CD4-positive, alpha-beta T cell treated with Interleukin-15 for 1 hour (primary cell): Measurements from ENCODE around the gene MKNK1.

Experiments
- DNase-seq: peaks from one replicate; pipeline ENCODE4 v3.0.0-alpha.2; 2020

Gene MKNK1

GRCh38 chr1:46557403-46557802 lies 46.7 kb downstream of the MKNK1 start:
- DNase-seq: no peak

- DNase-seq: no peak
Measured at GRCh38 chr1:46556822-46557221, 47.2 kb downstream of the MKNK1 start.

GRCh38 chr1:46555826-46556619 lies 48.0 kb downstream of the MKNK1 start:
- no peak for DNase-seq

GRCh38 chr1:46554597-46555381 lies 49.3 kb downstream of the MKNK1 start:
- no peak for DNase-seq

GRCh38 chr1:46554236-46554596 lies 49.9 kb downstream of the MKNK1 start:
- DNase-seq: no peak

GRCh38 chr1:46553506-46553905 lies 50.6 kb downstream of the MKNK1 start:
- DNase-seq: no peak

GRCh38 chr1:46552357-46553237 lies 51.5 kb downstream of the MKNK1 start:
- DNase-seq: no peak

- no peak for DNase-seq
Measured at GRCh38 chr1:46551597-46552095, 52.4 kb downstream of the MKNK1 start, which contains the start of gene KNCN. Gene KNCN, minus strand, starts transcription at chr1:46551647. Its CDS starts 432 bp downstream, at chr1:46551215.

GRCh38 chr1:46550751-46551231 lies 53.3 kb downstream of the MKNK1 start:
- no peak for DNase-seq

GRCh38 chr1:46549697-46550681 lies 54.1 kb downstream of the MKNK1 start:
- DNase-seq: peak; percentile 77

GRCh38 chr1:46547481-46548383 lies 56.3 kb downstream of the MKNK1 start:
- no peak for DNase-seq

- DNase-seq: no peak
Measured at GRCh38 chr1:46546210-46546609, 57.9 kb downstream of the MKNK1 start.

- DNase-seq: no peak
Measured at GRCh38 chr1:46545784-46546183, 58.3 kb downstream of the MKNK1 start.

GRCh38 chr1:46544561-46545240 lies 59.4 kb downstream of the MKNK1 start:
- DNase-seq: no peak

GRCh38 chr1:46543761-46544560 lies 60.1 kb downstream of the MKNK1 start:
- DNase-seq: no peak

GRCh38 chr1:46543382-46543760 lies 60.7 kb downstream of the MKNK1 start:
- no peak for DNase-seq

GRCh38 chr1:46539972-46540371 lies 64.1 kb downstream of the MKNK1 start:
- no peak for DNase-seq

GRCh38 chr1:46538147-46538546 lies 65.9 kb downstream of the MKNK1 start:
- no peak for DNase-seq

GRCh38 chr1:46537651-46538050 lies 66.4 kb downstream of the MKNK1 start:
- no peak for DNase-seq
